ENCODE results near the gene CLCNKB.
"Not testable (repeated sequence)": the region's sequence is repeated elsewhere in the genome, so short reads cannot be mapped to it uniquely, and the experiment has no call there.

CLCNKB gene

GRCh38 chr1:16043521-16043920 is at the start of gene CLCNKB:
CLCNKB (plus strand) TSS chr1:16043782; CDS start chr1:16044493, 711 bp downstream.
- no peak for DNase-seq (ENCODE audit: low spot score)

GRCh38 chr1:15994081-15994480 is 49.5 kb upstream of the CLCNKB start:
- DNase-seq (ENCODE audit: low spot score), result no peak

- peak; percentile 66 for DNase-seq (ENCODE audit: low spot score)
These were observed 48.8 kb upstream of the CLCNKB start for GRCh38 chr1:15994590-15995351.

- DNase-seq (ENCODE audit: low spot score), result no peak
These were observed 46.5 kb upstream of the CLCNKB start for GRCh38 chr1:15997076-15997585.

- no peak for DNase-seq (ENCODE audit: low spot score)
These were observed 45.8 kb upstream of the CLCNKB start for GRCh38 chr1:15997637-15998280.

- no peak for DNase-seq (ENCODE audit: low spot score)
These were observed 44.7 kb upstream of the CLCNKB start for GRCh38 chr1:15998929-15999328.

GRCh38 chr1:16001274-16001673 is 42.3 kb upstream of the CLCNKB start:
- DNase-seq (ENCODE audit: low spot score), result not testable (repeated sequence)

GRCh38 chr1:16005597-16005996 is 38.0 kb upstream of the CLCNKB start:
- no peak for DNase-seq (ENCODE audit: low spot score)

GRCh38 chr1:16006010-16006409 is 37.6 kb upstream of the CLCNKB start:
- DNase-seq (ENCODE audit: low spot score), result no peak

- DNase-seq (ENCODE audit: low spot score), result peak; percentile 39
These were observed 36.8 kb upstream of the CLCNKB start for GRCh38 chr1:16006552-16007485.

GRCh38 chr1:16007671-16008341 is 35.8 kb upstream of the CLCNKB start:
- no peak for DNase-seq (ENCODE audit: low spot score)

GRCh38 chr1:16009030-16009460 is 34.5 kb upstream of the CLCNKB start:
- DNase-seq (ENCODE audit: low spot score), result peak; percentile 73

- no peak for DNase-seq (ENCODE audit: low spot score)
These were observed 33.9 kb upstream of the CLCNKB start for GRCh38 chr1:16009678-16010077.

GRCh38 chr1:16010837-16011236 is 32.7 kb upstream of the CLCNKB start:
- DNase-seq (ENCODE audit: low spot score), result no peak

GRCh38 chr1:16011936-16012589 is 31.5 kb upstream of the CLCNKB start:
- DNase-seq (ENCODE audit: low spot score), result no peak

- DNase-seq (ENCODE audit: low spot score), result peak; percentile 55
These were observed 30.9 kb upstream of the CLCNKB start for GRCh38 chr1:16012590-16013219.

- peak; percentile 47 for DNase-seq (ENCODE audit: low spot score)
These were observed 30.2 kb upstream of the CLCNKB start for GRCh38 chr1:16013220-16013907.

- no peak for DNase-seq (ENCODE audit: low spot score)
These were observed 29.7 kb upstream of the CLCNKB start for GRCh38 chr1:16013908-16014258.

GRCh38 chr1:16014509-16015482 is 28.8 kb upstream of the CLCNKB start:
- DNase-seq (ENCODE audit: low spot score), result no peak

All from kidney tubule cell (primary cell).